Glutamatergic neuron (in vitro differentiated cells): ENCODE results near the gene PPFIBP2. TPM values are rescaled to one million over a fixed set of nuclear protein-coding genes. Genes with fewer than 3 reads are reported as not detected.

Experiments used
- DNase-seq: peaks from one replicate; pipeline ENCODE4 v3.0.0; 2022
- H3K27ac Mint-ChIP-seq: one replicate; pipeline ENCODE4 v1.8.0; 2020; ENCODE audit warnings: mild to moderate bottlenecking, mixed read lengths, inconsistent platforms; ENCODE audit not compliant: unreplicated experiment
- H3K27me3 Mint-ChIP-seq: one replicate; pipeline ENCODE4 v1.8.0; 2020; ENCODE audit warnings: mild to moderate bottlenecking, moderate library complexity, mixed read lengths, inconsistent platforms; ENCODE audit not compliant: unreplicated experiment
- H3K36me3 Mint-ChIP-seq: one replicate; pipeline ENCODE4 v1.8.0; 2020; ENCODE audit warnings: mild to moderate bottlenecking, mixed read lengths, inconsistent platforms; ENCODE audit not compliant: unreplicated experiment
- H3K4me1 Mint-ChIP-seq: one replicate; pipeline ENCODE4 v1.8.0; 2020; ENCODE audit warnings: mild to moderate bottlenecking, low read depth, mixed read lengths, inconsistent platforms; ENCODE audit not compliant: unreplicated experiment
- H3K4me3 Mint-ChIP-seq: one replicate; pipeline ENCODE4 v1.8.0; 2020; ENCODE audit warnings: mild to moderate bottlenecking, mixed read lengths, inconsistent platforms; ENCODE audit not compliant: unreplicated experiment
- H3K9me3 Mint-ChIP-seq: one replicate; pipeline ENCODE4 v1.8.0; 2020; ENCODE audit warnings: mild to moderate bottlenecking, moderate library complexity, mixed read lengths, inconsistent platforms; ENCODE audit not compliant: unreplicated experiment
- CTCF ChIP-seq: fragments of 200-600 bp; sonication (generic); IDR thresholded peaks from one replicate; pipeline ENCODE4 v1.5.0; 2021; ENCODE audit not compliant: partially characterized antibody, unreplicated experiment
- total RNA-seq: library from RNA; stranded (reverse); fragmentation: NEBNext Ultra II Directional; extraction: Animal tissue kit (Norgen Biotek cat#: 25700); gene quantifications from one replicate; pipeline ENCODE4 v1.2.1, GENCODE V29; 2021; ENCODE audit not compliant: unreplicated experiment

Gene PPFIBP2
- total RNA-seq, 1 donor from 2014 or later: 1.5 TPM

- peaks cover 12% of the 10 kb centered on the region for H3K27me3 Mint-ChIP-seq
- no peaks in the 10 kb centered on the region for H3K9me3 Mint-ChIP-seq
- no peak for DNase-seq
- no peaks in the 10 kb centered on the region for H3K36me3 Mint-ChIP-seq
- H3K4me3 Mint-ChIP-seq: no peak overlapping the region
- H3K27ac Mint-ChIP-seq: no peak overlapping the region
- no peaks in the 10 kb centered on the region for H3K4me1 Mint-ChIP-seq
- no peak for TF ChIP-seq CTCF
Measured at GRCh38 chr11:7672276-7672959, 158.6 kb downstream of the PPFIBP2 start.

GRCh38 chr11:7672960-7673723, 159.3 kb downstream of the PPFIBP2 start, which contains the start of gene CYB5R2:
Gene CYB5R2 (minus strand): TSS chr11:7673500. CDS start chr11:7672825, 675 bp downstream.
- H3K4me3 Mint-ChIP-seq: peak within 1 kb of the TSS; percentile 75
- no peak for TF ChIP-seq CTCF
- no peaks in the 10 kb centered on the region for H3K4me1 Mint-ChIP-seq
- peaks cover 12% of the 10 kb centered on the region for H3K27me3 Mint-ChIP-seq
- no peaks in the 10 kb centered on the region for H3K36me3 Mint-ChIP-seq
- DNase-seq: no peak
- no peaks in the 10 kb centered on the region for H3K9me3 Mint-ChIP-seq
- H3K27ac Mint-ChIP-seq: no peak within 1 kb of the TSS

GRCh38 chr11:7673724-7674434, 160.1 kb downstream of the PPFIBP2 start:
- H3K4me3 Mint-ChIP-seq: peak overlapping the region; percentile 75
- peaks cover 10% of the 10 kb centered on the region for H3K27me3 Mint-ChIP-seq
- H3K27ac Mint-ChIP-seq: no peak overlapping the region
- no peaks in the 10 kb centered on the region for H3K4me1 Mint-ChIP-seq
- H3K36me3 Mint-ChIP-seq: no peaks in the 10 kb centered on the region
- peak; percentile 53 for DNase-seq
- H3K9me3 Mint-ChIP-seq: no peaks in the 10 kb centered on the region
- TF ChIP-seq CTCF: no peak

GRCh38 chr11:7675631-7676030, 161.8 kb downstream of the PPFIBP2 start:
- Mint-ChIP-seq H3K4me3 (no peak overlapping the region), H3K27ac (no peak overlapping the region), H3K9me3 (no peaks in the 10 kb centered on the region), H3K4me1 (peaks cover 6% of the 10 kb centered on the region), H3K27me3 (peaks cover 7% of the 10 kb centered on the region), H3K36me3 (no peaks in the 10 kb centered on the region)
- DNase-seq: no peak
- TF ChIP-seq CTCF: no peak
